Activated T-helper 1 cell treated with anti-CD3 and anti-CD28 coated beads, Interleukin-2, amount 50 U/mL, for 16 hours (primary cell): Measurements from ENCODE around the gene TEX12.

Experiments used
- DNase-seq, 2 donors: peaks; one replicate each; pipeline ENCODE4 v3.0.0-alpha.2; 2020; ENCODE audit warnings: low read depth in 1 of 2, low spot score in 1 of 2

The TEX12 gene

GRCh38 chr11:112210890-112211289, 43.7 kb downstream of the TEX12 start:
- no peak for DNase-seq

GRCh38 chr11:112211536-112211935, 44.4 kb downstream of the TEX12 start:
- no peak for DNase-seq

GRCh38 chr11:112212290-112212689, 45.1 kb downstream of the TEX12 start:
- DNase-seq: no peak

- no peak for DNase-seq
Measured at GRCh38 chr11:112212710-112213109, 45.5 kb downstream of the TEX12 start.

GRCh38 chr11:112213753-112214152, 46.6 kb downstream of the TEX12 start:
- no peak for DNase-seq

- DNase-seq: no peak
Measured at GRCh38 chr11:112215621-112216020, 48.4 kb downstream of the TEX12 start.

- DNase-seq: no peak
Measured at GRCh38 chr11:112216561-112217105, 49.5 kb downstream of the TEX12 start.

- no peak for DNase-seq
Measured at GRCh38 chr11:112219476-112220232, 52.5 kb downstream of the TEX12 start.

- DNase-seq: no peak
Measured at GRCh38 chr11:112221274-112221835, 54.2 kb downstream of the TEX12 start.
